Esophagus (tissue), 2 donors: ENCODE results near the gene SAA2. TPM values are rescaled to one million over a fixed set of nuclear protein-coding genes. Genes with fewer than 3 reads are reported as not detected.

Experiments
- H3K27ac ChIP-seq, 2 donors: one replicate each; pipeline ENCODE4 v1.5.1; 2013; ENCODE audit warnings: low read depth in 2 of 2, mild to moderate bottlenecking in 2 of 2, inconsistent platforms in 1 of 2, low read length in 1 of 2, moderate library complexity in 1 of 2
- H3K27me3 ChIP-seq, 2 donors: one replicate each; pipeline ENCODE4 v1.6.1; 2013; ENCODE audit warnings: low read length in 2 of 2, control low read depth in 1 of 2, mild to moderate bottlenecking in 1 of 2; ENCODE audit not compliant: insufficient read depth in 2 of 2, control insufficient read depth in 1 of 2
- H3K36me3 ChIP-seq, 2 donors: one replicate each; pipeline ENCODE4 v1.6.1; 2013; ENCODE audit warnings: low read length in 1 of 2; ENCODE audit not compliant: control insufficient read depth in 2 of 2, insufficient read depth in 2 of 2
- H3K4me1 ChIP-seq, 2 donors: one replicate each; pipeline ENCODE4 v1.6.1; 2013; ENCODE audit warnings: low read length in 1 of 2; ENCODE audit not compliant: control insufficient read depth in 2 of 2, insufficient read depth in 2 of 2
- H3K4me3 ChIP-seq, 2 donors: one replicate each; pipeline ENCODE4 v1.5.1; 2013; ENCODE audit warnings: low read length in 2 of 2, mild to moderate bottlenecking in 2 of 2, low read depth in 1 of 2, moderate library complexity in 1 of 2
- H3K9me3 ChIP-seq, 2 donors: one replicate each; pipeline ENCODE4 v1.6.1; 2013; ENCODE audit warnings: mild to moderate bottlenecking in 2 of 2, low read depth in 1 of 2, low read length in 1 of 2, moderate library complexity in 1 of 2; ENCODE audit not compliant: control insufficient read depth in 2 of 2, insufficient read depth in 1 of 2
- WGBS, 2 donors: extraction: QIAGEN DNeasy Blood & Tissue Kit; methylation state at CpG; one replicate each; pipeline ENCODE4 v1.1.7; 2013; 5-methylcytosine and 5-hydroxymethylcytosine counted together
- polyA plus RNA-seq, 2 donors: library from polyadenylated mRNA; stranded (reverse); fragments of 200-250 nt; gene quantifications; one replicate each; pipeline ENCODE4 v1.2.3, GENCODE V29; 2013
- donor health status: healthy with polysubstance abuse.
- donor health status: Bipolar disorder and iron deficiency.

Gene SAA2
- 1 to 10 TPM; 2.4 TPM for polyA plus RNA-seq

- H3K4me1 ChIP-seq, result no peaks in the 10 kb centered on the region
- no peak within 1 kb of the TSS for H3K4me3 ChIP-seq
- H3K36me3 ChIP-seq, result no peaks in the 10 kb centered on the region
- WGBS, 2 donors, result 49 to 68% methylated on average over 5 of the region's 5 CpGs
- H3K27ac ChIP-seq, result no peak within 1 kb of the TSS
- no peaks in the 10 kb centered on the region for H3K9me3 ChIP-seq
- H3K27me3 ChIP-seq, result no peaks in the 10 kb centered on the region
These were observed at the start of gene SAA2 for GRCh38 chr11:18248561-18248960. Gene SAA2, minus strand, starts transcription at chr11:18248668. Its CDS starts 657 bp downstream, at chr11:18248011.

- no peaks in the 10 kb centered on the region for H3K27me3 ChIP-seq
- H3K27ac ChIP-seq, result no peak overlapping the region
- peaks cover 3 to 9% of the 10 kb centered on the region in 2 donors for H3K36me3 ChIP-seq
- no peaks in the 10 kb centered on the region for H3K4me1 ChIP-seq
- no peak overlapping the region for H3K4me3 ChIP-seq
- WGBS, 2 donors, result 84 to 97% methylated on average over 2 of the region's 2 CpGs
- H3K9me3 ChIP-seq, result no peaks in the 10 kb centered on the region
These were observed 46.8 kb upstream of the SAA2 start for GRCh38 chr11:18295316-18295715.

GRCh38 chr11:18294862-18295261, 46.4 kb upstream of the SAA2 start:
- no peaks in the 10 kb centered on the region for H3K4me1 ChIP-seq
- no peak overlapping the region for H3K4me3 ChIP-seq
- H3K36me3 ChIP-seq, result peaks cover 2 to 9% of the 10 kb centered on the region in 2 donors
- H3K27me3 ChIP-seq, result no peaks in the 10 kb centered on the region
- H3K9me3 ChIP-seq, result no peaks in the 10 kb centered on the region
- H3K27ac ChIP-seq, result no peak overlapping the region
- WGBS, 2 donors, result 91 to 94% methylated on average over 5 of the region's 5 CpGs

- Histone ChIP-seq H3K36me3 (peaks cover 6 to 14% of the 10 kb centered on the region in 2 donors), H3K27ac (no peak overlapping the region), H3K4me1 (no peaks in the 10 kb centered on the region), H3K4me3 (no peak overlapping the region), H3K9me3 (no peaks in the 10 kb centered on the region), H3K27me3 (no peaks in the 10 kb centered on the region)
- WGBS, 2 donors, result 97 to 99% methylated on average over 4 of the region's 4 CpGs
These were observed 40.4 kb upstream of the SAA2 start for GRCh38 chr11:18288911-18289310.

GRCh38 chr11:18285841-18286240, 37.4 kb upstream of the SAA2 start:
- Histone ChIP-seq H3K4me3 (no peak overlapping the region), H3K9me3 (no peaks in the 10 kb centered on the region), H3K4me1 (no peaks in the 10 kb centered on the region), H3K36me3 (peaks cover 8 to 16% of the 10 kb centered on the region in 2 donors), H3K27ac (no peak overlapping the region), H3K27me3 (no peaks in the 10 kb centered on the region)
- 95 to 96% methylated on average over 1 of the region's 1 CpG for WGBS, 2 donors

GRCh38 chr11:18282626-18283025, 34.2 kb upstream of the SAA2 start:
- no peak overlapping the region for H3K27ac ChIP-seq
- H3K4me3 ChIP-seq, result no peak overlapping the region
- H3K9me3 ChIP-seq, result no peaks in the 10 kb centered on the region
- WGBS, 2 donors, result 91% methylated on average over 2 of the region's 2 CpGs
- peaks cover 6 to 11% of the 10 kb centered on the region in 2 donors for H3K36me3 ChIP-seq
- no peaks in the 10 kb centered on the region for H3K4me1 ChIP-seq
- H3K27me3 ChIP-seq, result no peaks in the 10 kb centered on the region

- H3K36me3 ChIP-seq, result peaks cover 2 to 5% of the 10 kb centered on the region in 2 donors
- H3K4me1 ChIP-seq, result no peaks in the 10 kb centered on the region
- H3K27ac ChIP-seq, result no peak overlapping the region
- no peaks in the 10 kb centered on the region for H3K27me3 ChIP-seq
- H3K4me3 ChIP-seq, result no peak overlapping the region
- WGBS, 2 donors, result 71 to 74% methylated on average over 4 of the region's 4 CpGs
- H3K9me3 ChIP-seq, result no peaks in the 10 kb centered on the region
These were observed 32.1 kb upstream of the SAA2 start for GRCh38 chr11:18280438-18281045.

- Histone ChIP-seq H3K4me3 (no peak overlapping the region), H3K27me3 (no peaks in the 10 kb centered on the region), H3K9me3 (no peaks in the 10 kb centered on the region), H3K36me3 (peaks cover 2 to 5% of the 10 kb centered on the region in 2 donors), H3K4me1 (no peaks in the 10 kb centered on the region), H3K27ac (no peak overlapping the region)
- WGBS, 2 donors, result 90 to 93% methylated on average over 5 of the region's 5 CpGs
These were observed 29.2 kb upstream of the SAA2 start for GRCh38 chr11:18277565-18278271.

- WGBS, 2 donors, result 62 to 64% methylated on average over 4 of the region's 4 CpGs
- no peaks in the 10 kb centered on the region for H3K36me3 ChIP-seq
- H3K4me3 ChIP-seq, result no peak overlapping the region
These were observed 22.7 kb upstream of the SAA2 start for GRCh38 chr11:18271206-18271605.

GRCh38 chr11:18270102-18270501, 21.6 kb upstream of the SAA2 start:
- WGBS, 2 donors, result 70 to 75% methylated on average over 4 of the region's 4 CpGs

More at GRCh38 chr11:18271206-18271605, 22.7 kb upstream of the SAA2 start:
- H3K27me3 ChIP-seq, result no peaks in the 10 kb centered on the region
- no peak overlapping the region for H3K27ac ChIP-seq
- no peaks in the 10 kb centered on the region for H3K4me1 ChIP-seq
- no peaks in the 10 kb centered on the region for H3K9me3 ChIP-seq

More at GRCh38 chr11:18270102-18270501, 21.6 kb upstream of the SAA2 start:
- Histone ChIP-seq H3K27ac (no peak overlapping the region), H3K36me3 (no peaks in the 10 kb centered on the region), H3K27me3 (no peaks in the 10 kb centered on the region), H3K9me3 (no peaks in the 10 kb centered on the region), H3K4me3 (no peak overlapping the region), H3K4me1 (no peaks in the 10 kb centered on the region)
